GM18508 (cell line): Measurements from ENCODE around the gene RBM4B.

ENCODE experiments used
- ATAC-seq: cut with Tn5 transposase; IDR thresholded peaks from one replicate; pipeline ENCODE4 v1.9.1; 2021; ENCODE audit warnings: moderate number of reproducible peaks; ENCODE audit not compliant: insufficient read depth, unreplicated experiment

RBM4B gene

DNA sequence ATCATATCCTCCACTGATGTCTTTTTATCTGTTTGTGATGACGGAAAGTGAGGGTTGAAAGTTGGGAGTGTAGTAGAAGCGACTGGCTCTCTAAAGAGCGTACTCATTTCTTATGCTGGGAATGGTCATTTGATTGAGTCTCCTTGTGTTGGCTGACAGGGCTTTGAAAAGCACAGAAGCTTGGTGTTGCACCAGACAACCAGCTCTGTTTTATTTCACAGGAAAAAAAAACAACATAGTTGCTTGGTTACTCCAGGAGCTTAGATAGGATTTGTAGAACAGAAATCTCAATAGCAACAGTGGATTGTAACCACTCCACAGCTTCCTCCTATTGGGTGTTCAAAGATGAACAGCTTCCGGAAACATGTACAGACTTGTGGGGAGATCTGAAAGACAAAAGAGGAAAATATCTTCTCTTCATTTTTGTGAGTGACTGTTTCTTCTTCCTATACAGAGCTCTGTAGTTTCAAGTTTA, 58.6 kb downstream of the RBM4B start:
- ATAC-seq = no peak

DNA sequence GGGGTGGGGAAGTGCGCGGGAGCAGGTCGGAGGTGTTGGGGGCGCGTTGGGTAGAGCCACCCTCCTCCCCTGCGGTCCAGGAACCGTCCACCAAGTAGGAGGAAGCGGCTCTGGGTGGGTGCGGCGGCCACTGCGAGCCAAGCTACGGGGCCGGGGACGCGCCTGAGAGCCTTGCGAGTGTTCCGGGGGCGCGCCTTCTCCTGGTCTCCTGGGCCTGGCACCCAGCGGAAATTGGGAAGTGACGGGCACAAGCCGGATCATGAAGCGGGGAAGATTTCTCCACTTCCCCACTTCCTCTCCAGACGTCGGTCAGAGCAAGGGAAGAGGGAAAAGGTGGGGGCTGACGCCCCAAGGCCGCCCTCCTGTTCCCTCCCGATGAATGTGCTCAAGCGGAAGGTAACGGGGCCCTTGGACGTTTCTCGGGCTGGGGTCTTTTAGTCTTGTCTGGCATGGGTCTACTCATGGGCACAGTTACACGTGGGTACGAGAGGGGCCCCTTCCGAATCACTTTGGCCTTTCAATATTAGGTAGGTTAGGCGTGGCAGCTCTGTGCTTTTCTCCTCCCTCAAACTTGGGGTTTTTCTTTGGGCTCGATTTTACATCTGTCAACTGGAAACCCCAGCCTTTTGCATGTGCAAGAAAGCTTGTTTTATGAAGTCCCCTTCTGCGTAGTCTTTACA, 60.4 kb downstream of the RBM4B start:
- no peak for ATAC-seq

DNA sequence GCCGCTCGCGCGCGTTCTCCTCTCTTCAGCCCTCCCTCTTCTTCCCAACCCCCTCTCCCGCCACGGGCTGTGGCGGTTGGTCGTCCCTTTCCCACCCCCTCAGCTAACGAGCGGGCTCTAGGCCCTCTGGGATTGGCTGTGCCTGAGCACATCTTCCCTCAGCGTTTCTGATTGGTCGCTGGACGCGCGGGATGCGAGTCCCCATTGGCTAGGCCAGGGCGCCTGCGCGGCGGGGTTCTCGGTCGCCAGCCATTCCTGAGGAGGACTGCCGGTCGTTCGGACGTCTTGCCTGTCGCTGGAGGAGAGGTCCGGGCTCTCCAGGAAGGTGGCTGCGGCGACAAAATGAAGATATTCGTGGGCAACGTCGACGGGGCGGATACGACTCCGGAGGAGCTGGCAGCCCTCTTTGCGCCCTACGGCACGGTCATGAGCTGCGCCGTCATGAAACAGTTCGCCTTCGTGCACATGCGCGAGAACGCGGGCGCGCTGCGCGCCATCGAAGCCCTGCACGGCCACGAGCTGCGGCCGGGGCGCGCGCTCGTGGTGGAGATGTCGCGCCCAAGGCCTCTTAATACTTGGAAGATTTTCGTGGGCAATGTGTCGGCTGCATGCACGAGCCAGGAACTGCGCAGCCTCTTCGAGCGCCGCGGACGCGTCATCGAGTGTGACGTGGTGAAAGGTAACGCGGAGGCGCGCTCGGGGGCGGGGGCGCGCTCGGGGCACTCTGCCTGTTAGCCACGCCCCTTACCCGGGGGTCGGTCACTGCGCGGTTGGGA, 61.1 kb downstream of the RBM4B start, which contains the start of gene RBM14:
Gene RBM14, plus strand, starts transcription at position 252 of the 776 bp plus-strand sequence. Its CDS starts 91 bp downstream, at position 343.
- peak; percentile 66 for ATAC-seq
